Measurements from ENCODE around the gene LMX1B. TPM values are rescaled to one million over a fixed set of nuclear protein-coding genes. Genes with fewer than 3 reads are reported as not detected.

The LMX1B gene
- total RNA-seq, 1 experiment from 2014 or later, result 11.3 TPM

DNA sequence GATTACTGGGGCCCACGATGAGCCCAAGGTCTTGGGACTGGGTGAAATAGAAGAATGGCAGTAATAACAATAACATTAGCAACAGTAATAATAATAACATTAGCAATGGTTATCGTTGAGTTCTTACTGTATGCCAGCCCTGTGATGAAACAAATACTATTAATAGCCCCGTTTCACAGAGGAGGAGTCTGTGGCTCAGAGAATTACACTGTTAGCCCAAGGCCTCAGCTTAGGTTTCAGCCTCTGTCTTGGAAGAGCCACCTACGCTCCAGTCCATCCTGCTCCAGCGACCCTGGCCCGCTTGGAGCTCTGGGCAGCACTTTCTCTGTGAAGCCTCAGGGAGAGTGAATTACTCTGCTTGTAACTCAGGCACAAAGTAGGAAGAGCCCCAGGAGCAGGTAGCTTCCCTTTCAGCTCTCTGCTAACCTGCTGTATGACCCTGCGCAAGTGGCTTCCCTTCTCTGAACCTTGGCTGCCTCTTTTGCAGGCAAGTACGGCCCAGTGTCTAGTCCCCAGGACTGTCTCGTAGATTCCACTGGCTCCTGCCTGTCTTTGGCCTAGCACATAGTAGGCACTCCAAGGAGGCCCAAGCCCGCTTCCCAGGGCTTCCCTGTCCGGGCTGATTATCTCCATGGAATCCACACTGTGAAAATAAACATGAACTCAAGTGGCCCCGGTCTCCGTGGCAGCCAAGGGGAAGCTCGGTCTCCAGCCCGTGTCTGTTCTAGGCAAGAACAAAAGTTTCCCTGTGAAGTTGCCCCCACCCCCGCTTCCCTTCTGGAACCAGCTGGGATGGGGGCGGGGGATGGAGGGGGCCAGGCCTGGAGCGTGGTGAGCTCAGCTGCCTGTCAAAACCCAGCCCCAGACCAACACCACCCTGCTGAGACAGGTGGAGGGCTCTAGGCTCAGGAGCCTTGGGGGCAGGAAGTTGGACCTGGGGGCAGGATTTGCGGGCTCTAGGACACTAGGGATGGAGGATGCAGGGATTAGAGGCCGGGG is 26.2 kb upstream of the LMX1B start:
- H3K4me2 ChIP-seq (ENCODE audit: low read length), result no peak overlapping the region
- ChIA-PET RAD21 (ENCODE audit: low non-redundant PET in 1 of 2, low total read pairs in 2 of 2, uncharacterized antibody in 2 of 2, unreplicated experiment in 2 of 2) (no interaction called here), CTCF (no interaction called here), POLR2A (no interaction called here)
- no peaks in the 10 kb centered on the region for H3K27me3 ChIP-seq (ENCODE audit: insufficient read depth, low read length)
- H3K79me2 ChIP-seq (ENCODE audit: insufficient read depth, low read length), result no peaks in the 10 kb centered on the region
- H3K9me3 ChIP-seq (ENCODE audit: control insufficient read depth in 1 of 2, insufficient read depth in 1 of 2, low read depth in 1 of 2, low read length in 2 of 2), result no peaks in the 10 kb centered on the region
- H3K36me3 ChIP-seq (ENCODE audit: control insufficient read depth in 1 of 2, insufficient read depth in 2 of 2, low read length in 2 of 2), result no peaks in the 10 kb centered on the region
- intact Hi-C loops (cut with micrococcal nuclease), result no loop called here
- no peaks in the 10 kb centered on the region for H3K4me1 ChIP-seq (ENCODE audit: control insufficient read depth in 1 of 2, insufficient read depth in 2 of 2, low read length in 2 of 2)
- no TSS peak for BruUV-seq (replicated peaks)
- no peak for TF ChIP-seq EZH2 (IDR thresholded peaks at IDR 0.05)
- TF ChIP-seq FOSL1 (IDR thresholded peaks at IDR 0.05; ENCODE audit: low read depth), result no peak
- no peak for TF ChIP-seq ZFX (IDR thresholded peaks at IDR 0.05)
- TF ChIP-seq EZH2phosphoT487 (IDR thresholded peaks at IDR 0.05; ENCODE audit: borderline replicate concordance), result no peak
- TF ChIP-seq SRF (IDR thresholded peaks at IDR 0.05; ENCODE audit: low read depth), result no peak
- TF ChIP-seq YY1 (IDR thresholded peaks at IDR 0.05; ENCODE audit: extremely low read depth, insufficient replicate concordance, low read depth, low read length), result no peak
- TF ChIP-seq, protein P1, sequence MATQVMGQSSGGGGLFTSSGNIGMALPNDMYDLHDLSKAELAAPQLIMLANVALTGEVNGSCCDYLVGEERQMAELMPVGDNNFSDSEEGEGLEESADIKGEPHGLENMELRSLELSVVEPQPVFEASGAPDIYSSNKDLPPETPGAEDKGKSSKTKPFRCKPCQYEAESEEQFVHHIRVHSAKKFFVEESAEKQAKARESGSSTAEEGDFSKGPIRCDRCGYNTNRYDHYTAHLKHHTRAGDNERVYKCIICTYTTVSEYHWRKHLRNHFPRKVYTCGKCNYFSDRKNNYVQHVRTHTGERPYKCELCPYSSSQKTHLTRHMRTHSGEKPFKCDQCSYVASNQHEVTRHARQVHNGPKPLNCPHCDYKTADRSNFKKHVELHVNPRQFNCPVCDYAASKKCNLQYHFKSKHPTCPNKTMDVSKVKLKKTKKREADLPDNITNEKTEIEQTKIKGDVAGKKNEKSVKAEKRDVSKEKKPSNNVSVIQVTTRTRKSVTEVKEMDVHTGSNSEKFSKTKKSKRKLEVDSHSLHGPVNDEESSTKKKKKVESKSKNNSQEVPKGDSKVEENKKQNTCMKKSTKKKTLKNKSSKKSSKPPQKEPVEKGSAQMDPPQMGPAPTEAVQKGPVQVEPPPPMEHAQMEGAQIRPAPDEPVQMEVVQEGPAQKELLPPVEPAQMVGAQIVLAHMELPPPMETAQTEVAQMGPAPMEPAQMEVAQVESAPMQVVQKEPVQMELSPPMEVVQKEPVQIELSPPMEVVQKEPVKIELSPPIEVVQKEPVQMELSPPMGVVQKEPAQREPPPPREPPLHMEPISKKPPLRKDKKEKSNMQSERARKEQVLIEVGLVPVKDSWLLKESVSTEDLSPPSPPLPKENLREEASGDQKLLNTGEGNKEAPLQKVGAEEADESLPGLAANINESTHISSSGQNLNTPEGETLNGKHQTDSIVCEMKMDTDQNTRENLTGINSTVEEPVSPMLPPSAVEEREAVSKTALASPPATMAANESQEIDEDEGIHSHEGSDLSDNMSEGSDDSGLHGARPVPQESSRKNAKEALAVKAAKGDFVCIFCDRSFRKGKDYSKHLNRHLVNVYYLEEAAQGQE (IDR thresholded peaks at IDR 0.05; ENCODE audit: low read depth), result no peak
- no peaks in the 10 kb centered on the region for H3K9me2 ChIP-seq (ENCODE audit: insufficient read depth)
- H3K4me3 ChIP-seq (replicated peaks in 1 of 2; ENCODE audit: low read depth in 1 of 2, low read length in 2 of 2), result no peak overlapping the region
- no peak for ATAC-seq
- no peak for DNase-seq (ENCODE audit: low read depth, low spot score)
- H3K9ac ChIP-seq (ENCODE audit: low read length), result no peak overlapping the region
- no peak overlapping the region for H3K27ac ChIP-seq (ENCODE audit: low read depth, low read length)
- no peak overlapping the region for H2AFZ ChIP-seq (ENCODE audit: low read depth, low read length, poor library complexity, severe bottlenecking)
- no peaks in the 10 kb centered on the region for H4K20me1 ChIP-seq (ENCODE audit: insufficient read depth)

Data from HCT116 (cell line).